GM12864 (cell line): ENCODE data around the gene ANAPC15.
"Not testable (repeated sequence)": the region's sequence is repeated elsewhere in the genome, so short reads cannot be mapped to it uniquely, and the experiment has no call there.

ENCODE experiments used
- DNase-seq: peaks from one replicate; pipeline ENCODE4 v3.0.0-alpha.2; 2011; ENCODE audit warnings: low read depth
- H3K4me3 ChIP-seq: 2 replicates; pipeline ENCODE4 v1.5.1; 2011; ENCODE audit warnings: mild to moderate bottlenecking, low read depth, low read length, control low read depth
- TF ChIP-seq, protein P1 (sequence below): IDR thresholded peaks from 2 replicates; pipeline ENCODE4 v1.5.1; 2011; ENCODE audit warnings: low read depth, mild to moderate bottlenecking, moderate library complexity, low read length, control low read depth, inconsistent platforms; ENCODE audit errors: missing control alignments

The ANAPC15 gene

DNA sequence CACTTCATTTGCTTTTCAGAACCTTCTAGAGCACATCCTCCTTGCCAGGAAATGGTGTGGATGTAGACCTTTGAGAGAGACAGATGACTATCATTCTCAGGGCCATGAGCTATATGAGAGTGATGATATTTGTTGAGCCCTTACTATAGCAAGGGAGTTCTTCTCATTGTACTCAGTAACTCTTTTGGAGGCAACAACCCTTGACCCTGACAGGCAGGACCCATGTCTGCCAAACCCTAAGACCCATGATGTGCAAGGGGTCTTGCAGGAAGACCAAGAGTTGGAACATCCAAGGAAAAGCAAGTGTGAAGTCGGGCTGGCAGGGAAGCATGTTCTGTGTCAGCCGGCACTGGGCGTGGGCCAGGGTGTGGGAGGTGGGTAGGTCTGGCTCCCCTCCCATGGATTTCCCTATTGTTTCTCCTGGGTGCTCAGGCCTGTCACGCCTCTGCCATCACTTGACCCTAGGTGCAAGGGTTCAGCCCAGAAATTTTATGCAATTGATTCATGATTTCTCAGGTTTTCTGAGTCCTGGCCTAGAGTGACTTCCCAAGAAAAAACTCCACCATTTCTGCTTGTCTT lies 24.3 kb upstream of the ANAPC15 start:
- no peak overlapping the region for H3K4me3 ChIP-seq
- TF ChIP-seq, protein P1, sequence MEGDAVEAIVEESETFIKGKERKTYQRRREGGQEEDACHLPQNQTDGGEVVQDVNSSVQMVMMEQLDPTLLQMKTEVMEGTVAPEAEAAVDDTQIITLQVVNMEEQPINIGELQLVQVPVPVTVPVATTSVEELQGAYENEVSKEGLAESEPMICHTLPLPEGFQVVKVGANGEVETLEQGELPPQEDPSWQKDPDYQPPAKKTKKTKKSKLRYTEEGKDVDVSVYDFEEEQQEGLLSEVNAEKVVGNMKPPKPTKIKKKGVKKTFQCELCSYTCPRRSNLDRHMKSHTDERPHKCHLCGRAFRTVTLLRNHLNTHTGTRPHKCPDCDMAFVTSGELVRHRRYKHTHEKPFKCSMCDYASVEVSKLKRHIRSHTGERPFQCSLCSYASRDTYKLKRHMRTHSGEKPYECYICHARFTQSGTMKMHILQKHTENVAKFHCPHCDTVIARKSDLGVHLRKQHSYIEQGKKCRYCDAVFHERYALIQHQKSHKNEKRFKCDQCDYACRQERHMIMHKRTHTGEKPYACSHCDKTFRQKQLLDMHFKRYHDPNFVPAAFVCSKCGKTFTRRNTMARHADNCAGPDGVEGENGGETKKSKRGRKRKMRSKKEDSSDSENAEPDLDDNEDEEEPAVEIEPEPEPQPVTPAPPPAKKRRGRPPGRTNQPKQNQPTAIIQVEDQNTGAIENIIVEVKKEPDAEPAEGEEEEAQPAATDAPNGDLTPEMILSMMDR, result no peak
- DNase-seq, result no peak

DNA sequence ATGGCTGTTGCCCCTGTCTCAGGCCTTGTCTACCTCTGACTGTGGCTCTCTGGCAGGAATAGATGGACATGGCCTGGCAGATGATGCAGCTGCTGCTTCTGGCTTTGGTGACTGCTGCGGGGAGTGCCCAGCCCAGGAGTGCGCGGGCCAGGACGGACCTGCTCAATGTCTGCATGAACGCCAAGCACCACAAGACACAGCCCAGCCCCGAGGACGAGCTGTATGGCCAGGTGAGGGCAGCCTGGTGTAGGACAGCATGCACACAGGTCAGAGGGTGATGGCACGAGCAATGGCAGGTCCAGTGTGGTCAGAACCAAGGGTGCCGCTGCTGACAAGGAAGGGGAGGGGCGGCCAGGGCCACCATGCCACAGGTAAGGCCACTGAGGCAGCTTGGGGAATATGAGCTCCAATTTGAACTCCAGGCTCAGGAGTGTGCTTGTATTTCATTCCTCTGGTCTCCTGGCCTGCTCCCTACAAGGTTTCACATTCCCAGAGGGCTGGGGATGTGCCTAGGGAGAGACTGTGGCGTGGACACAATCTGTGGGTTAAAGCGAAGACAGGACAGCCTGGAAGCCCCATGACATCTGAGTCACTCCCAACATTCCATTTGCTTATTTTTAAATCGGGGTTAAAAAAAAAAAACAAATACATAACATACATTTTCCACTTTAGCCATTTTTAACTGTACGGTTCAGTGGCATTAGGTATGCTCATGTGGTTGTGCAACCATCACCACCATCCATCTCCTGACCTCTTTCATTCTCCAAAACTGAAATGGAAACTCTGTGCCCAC lies 23.6 kb upstream of the ANAPC15 start:
- TF ChIP-seq, protein P1, result no peak

DNA sequence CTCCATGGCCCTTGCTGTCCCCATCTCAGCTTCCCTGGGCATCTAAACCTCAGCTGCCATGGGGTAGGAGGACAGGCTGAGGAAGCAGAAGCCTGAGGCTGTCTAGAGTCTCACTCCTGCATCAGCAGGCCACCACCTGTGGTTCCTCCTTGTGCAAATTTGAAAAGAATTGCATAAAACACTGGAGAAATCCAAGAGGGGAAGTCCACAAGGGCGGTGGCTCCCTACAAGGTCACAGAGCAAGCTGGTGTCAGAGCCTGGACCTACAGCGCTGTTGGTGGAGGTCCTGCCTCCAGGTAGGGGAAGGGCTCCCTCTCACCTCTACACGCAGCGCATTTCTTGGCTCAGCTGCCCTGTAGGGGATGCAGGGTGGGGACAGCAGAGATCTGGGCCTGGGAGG lies 23.0 kb upstream of the ANAPC15 start, which contains the start of gene FOLR3:
Gene FOLR3 (plus strand): TSS at position 253 of the 400 bp plus-strand sequence. CDS start 228 bp downstream, outside the sequence.
- H3K4me3 ChIP-seq, result not testable (repeated sequence)

More for the DNA sequence above, 23.6 kb upstream of the ANAPC15 start:
- DNase-seq, result no peak
- no peak overlapping the region for H3K4me3 ChIP-seq

DNA sequence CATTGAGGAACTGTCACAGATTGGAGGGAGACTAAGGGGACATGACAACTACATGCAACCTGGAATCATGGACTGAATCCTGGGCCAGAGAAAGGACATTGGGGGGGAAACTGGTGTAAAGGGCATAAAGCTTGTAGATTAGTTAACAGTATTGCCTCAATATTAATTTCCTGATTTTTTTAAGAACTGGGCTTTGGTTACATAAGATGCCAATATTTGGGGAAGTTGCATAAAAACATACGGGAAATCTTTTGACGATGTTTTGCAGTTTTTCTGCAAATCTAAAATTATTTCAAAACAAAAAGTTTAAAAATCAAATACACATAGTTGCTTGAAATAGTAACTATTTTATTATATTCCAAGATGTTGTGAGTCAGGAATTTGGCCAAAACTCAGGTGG lies 20.2 kb upstream of the ANAPC15 start:
- H3K4me3 ChIP-seq, result no peak overlapping the region
- TF ChIP-seq, protein P1, result no peak
- no peak for DNase-seq

More for the DNA sequence above, 23.0 kb upstream of the ANAPC15 start, which contains the start of gene FOLR3:
- DNase-seq, result not testable (repeated sequence)

DNA sequence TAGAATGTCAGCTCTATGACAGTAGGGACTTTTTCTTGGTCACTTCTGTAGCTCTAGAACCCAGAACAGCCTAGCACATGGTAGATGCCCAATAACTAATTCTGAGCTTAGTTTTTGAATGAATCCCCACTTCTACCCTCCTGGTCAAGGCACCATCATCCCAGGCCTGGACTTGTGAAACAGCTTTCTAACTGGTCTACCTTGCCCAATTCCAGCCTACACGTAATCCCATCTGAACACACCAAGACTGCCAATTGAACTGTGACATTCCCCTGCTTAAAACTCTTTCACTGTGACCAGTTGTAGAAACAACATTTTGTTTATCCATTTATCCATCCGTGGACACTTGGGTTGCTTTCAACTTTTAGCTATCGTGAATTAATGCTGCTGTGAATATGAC lies 16.9 kb upstream of the ANAPC15 start:
- TF ChIP-seq, protein P1, result no peak
- no peak overlapping the region for H3K4me3 ChIP-seq
- no peak for DNase-seq

DNA sequence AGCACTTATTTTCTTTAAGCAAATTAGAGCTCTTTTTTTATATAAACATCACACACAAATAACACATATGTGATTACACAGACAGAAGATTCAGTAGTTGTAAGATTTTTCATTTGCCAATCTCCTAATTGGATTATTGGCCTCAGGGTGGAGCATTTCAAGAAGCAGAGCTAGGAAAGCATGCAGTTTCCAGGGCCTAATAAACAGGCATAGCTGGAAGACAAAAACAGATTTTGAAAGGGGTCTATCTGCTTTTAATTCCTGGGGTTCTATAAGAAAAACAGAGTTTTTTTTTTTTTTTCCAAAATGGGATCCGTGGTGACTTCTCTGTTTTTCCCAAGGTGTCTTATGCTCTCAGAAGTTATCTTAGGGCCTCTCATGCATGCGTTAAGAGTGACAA lies 15.4 kb upstream of the ANAPC15 start:
- no peak for DNase-seq
- TF ChIP-seq, protein P1, result no peak
- no peak overlapping the region for H3K4me3 ChIP-seq

DNA sequence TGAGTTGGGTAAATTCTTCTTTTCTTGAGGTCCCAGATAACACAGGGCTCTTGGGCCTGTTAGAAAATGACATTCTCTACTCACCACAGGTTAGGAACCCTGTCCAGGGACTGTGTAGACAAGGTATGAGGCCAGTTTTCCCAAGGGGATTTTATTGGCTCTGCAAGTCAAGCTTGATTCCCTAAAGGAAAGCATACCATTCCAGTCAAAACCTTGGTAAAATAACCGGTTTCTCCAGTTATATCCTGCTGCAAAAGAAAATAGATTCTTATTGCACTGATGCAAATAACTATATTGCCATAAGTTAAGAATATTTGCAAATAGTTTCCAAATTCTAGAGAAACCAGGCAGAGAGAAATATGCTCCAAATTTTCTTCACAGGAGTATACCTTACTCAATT lies 13.5 kb upstream of the ANAPC15 start:
- TF ChIP-seq, protein P1, result no peak
- no peak overlapping the region for H3K4me3 ChIP-seq
- no peak for DNase-seq
